ENCODE results near the gene ADRB1. TPM values are rescaled to one million over a fixed set of nuclear protein-coding genes. Genes with fewer than 3 reads are reported as not detected.

Gene ADRB1
- total RNA-seq, 1 donor, result 2.4 TPM

DNA sequence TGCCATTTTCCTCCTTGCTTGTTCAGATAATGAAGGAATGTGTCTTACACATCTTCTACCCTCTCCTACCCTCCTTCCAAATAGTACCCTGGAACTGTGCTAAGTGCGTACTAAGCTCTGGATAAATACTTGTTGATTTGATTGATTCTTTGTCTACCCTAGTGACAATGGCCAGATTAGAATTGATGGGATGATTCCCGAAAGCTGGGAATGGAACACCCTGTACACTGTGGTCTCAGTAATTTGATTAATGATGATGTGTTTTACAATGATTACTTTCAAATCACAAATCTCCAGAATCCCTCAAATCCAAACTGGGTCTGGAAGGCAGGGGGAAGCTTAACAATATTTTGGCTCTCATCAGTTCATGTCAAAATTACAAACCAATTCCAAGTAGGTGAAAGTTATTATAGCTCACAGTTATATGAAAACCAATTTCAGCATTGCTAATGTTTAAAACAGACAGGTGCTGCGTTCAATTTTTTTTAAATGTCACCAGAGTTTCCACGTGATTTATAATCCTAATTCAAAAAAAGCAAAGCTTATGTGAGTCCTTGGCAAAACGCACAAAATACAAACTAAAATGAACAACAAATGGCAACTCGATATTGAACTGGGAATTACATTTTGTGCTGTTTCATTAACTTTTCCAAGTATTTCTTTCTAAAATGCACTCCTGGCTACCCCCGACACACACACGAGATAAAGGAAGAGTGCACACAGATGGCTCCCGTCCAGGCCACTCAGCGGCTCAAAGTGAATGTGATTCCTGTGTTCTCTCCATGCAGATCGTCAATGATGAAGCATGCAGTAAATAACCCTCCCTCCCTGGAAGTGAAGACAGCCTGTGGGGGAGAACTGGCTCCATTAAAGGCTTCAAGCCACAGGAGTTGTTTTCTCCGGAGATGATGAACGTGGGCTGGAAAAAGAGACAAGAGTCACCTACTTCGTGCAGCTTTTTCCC, 21.7 kb upstream of the ADRB1 start:
- no peak overlapping the region for H3K4me3 ChIP-seq (ENCODE audit: low read length)
- H3K9me3 ChIP-seq (ENCODE audit: low read depth, low read length), result no peaks in the 10 kb centered on the region
- H3K27me3 ChIP-seq (ENCODE audit: insufficient read depth, low read length), result no peaks in the 10 kb centered on the region
- H3K4me1 ChIP-seq (ENCODE audit: insufficient read depth, low read length), result peaks cover 41% of the 10 kb centered on the region

GRCh38 chr10:114022766-114023597, 20.7 kb upstream of the ADRB1 start:
- H3K27me3 ChIP-seq (ENCODE audit: insufficient read depth, low read length), result no peaks in the 10 kb centered on the region
- H3K4me1 ChIP-seq (ENCODE audit: insufficient read depth, low read length), result peaks cover 41% of the 10 kb centered on the region
- no peak overlapping the region for H3K4me3 ChIP-seq (ENCODE audit: low read length)
- no peaks in the 10 kb centered on the region for H3K9me3 ChIP-seq (ENCODE audit: low read depth, low read length)

GRCh38 chr10:114024876-114025610, 18.6 kb upstream of the ADRB1 start:
- Histone ChIP-seq H3K4me3 (ENCODE audit: low read length) (no peak overlapping the region), H3K9me3 (ENCODE audit: low read depth, low read length) (no peaks in the 10 kb centered on the region), H3K27me3 (ENCODE audit: insufficient read depth, low read length) (no peaks in the 10 kb centered on the region), H3K4me1 (ENCODE audit: insufficient read depth, low read length) (peaks cover 41% of the 10 kb centered on the region)

- no peaks in the 10 kb centered on the region for H3K9me3 ChIP-seq (ENCODE audit: low read depth, low read length)
- no peak overlapping the region for H3K4me3 ChIP-seq (ENCODE audit: low read length)
- H3K27me3 ChIP-seq (ENCODE audit: insufficient read depth, low read length), result no peaks in the 10 kb centered on the region
- H3K4me1 ChIP-seq (ENCODE audit: insufficient read depth, low read length), result peaks cover 46% of the 10 kb centered on the region
Observed at GRCh38 chr10:114025611-114026130, 18.0 kb upstream of the ADRB1 start.

- no peaks in the 10 kb centered on the region for H3K9me3 ChIP-seq (ENCODE audit: low read depth, low read length)
- no peak overlapping the region for H3K4me3 ChIP-seq (ENCODE audit: low read length)
- H3K4me1 ChIP-seq (ENCODE audit: insufficient read depth, low read length), result peaks cover 43% of the 10 kb centered on the region
- no peaks in the 10 kb centered on the region for H3K27me3 ChIP-seq (ENCODE audit: insufficient read depth, low read length)
Observed at GRCh38 chr10:114026189-114027040, 17.3 kb upstream of the ADRB1 start.

GRCh38 chr10:114027041-114027394, 16.6 kb upstream of the ADRB1 start:
- no peaks in the 10 kb centered on the region for H3K27me3 ChIP-seq (ENCODE audit: insufficient read depth, low read length)
- H3K4me1 ChIP-seq (ENCODE audit: insufficient read depth, low read length), result peaks cover 41% of the 10 kb centered on the region
- H3K4me3 ChIP-seq (ENCODE audit: low read length), result no peak overlapping the region
- H3K9me3 ChIP-seq (ENCODE audit: low read depth, low read length), result no peaks in the 10 kb centered on the region

GRCh38 chr10:114027951-114028350, 15.7 kb upstream of the ADRB1 start:
- Histone ChIP-seq H3K27me3 (ENCODE audit: insufficient read depth, low read length) (no peaks in the 10 kb centered on the region), H3K4me3 (ENCODE audit: low read length) (no peak overlapping the region)

GRCh38 chr10:114028425-114028824, 15.2 kb upstream of the ADRB1 start:
- H3K27me3 ChIP-seq (ENCODE audit: insufficient read depth, low read length), result no peaks in the 10 kb centered on the region
- no peak overlapping the region for H3K4me3 ChIP-seq (ENCODE audit: low read length)
- peaks cover 41% of the 10 kb centered on the region for H3K4me1 ChIP-seq (ENCODE audit: insufficient read depth, low read length)
- no peaks in the 10 kb centered on the region for H3K9me3 ChIP-seq (ENCODE audit: low read depth, low read length)

More at GRCh38 chr10:114027951-114028350, 15.7 kb upstream of the ADRB1 start:
- no peaks in the 10 kb centered on the region for H3K9me3 ChIP-seq (ENCODE audit: low read depth, low read length)
- H3K4me1 ChIP-seq (ENCODE audit: insufficient read depth, low read length), result peaks cover 41% of the 10 kb centered on the region

DNA sequence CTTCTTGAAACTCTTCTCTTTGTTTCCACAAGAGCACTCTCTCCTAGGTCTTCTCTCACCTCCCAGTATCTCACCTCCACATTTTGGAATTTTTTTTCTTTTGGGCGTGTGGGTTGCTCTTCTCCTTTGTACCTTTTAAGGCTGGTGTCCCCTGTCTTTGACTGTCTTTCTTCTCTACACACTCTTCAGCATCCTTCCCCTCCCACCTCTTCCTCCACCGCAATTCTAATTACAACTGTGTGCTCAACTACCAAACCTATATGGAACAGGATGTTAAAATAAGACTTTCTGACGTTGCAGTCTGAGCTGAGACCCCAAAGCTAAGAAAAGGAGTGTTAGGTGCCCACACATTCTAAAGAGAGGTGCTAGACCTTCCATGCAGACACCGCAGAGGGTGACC, 14.0 kb upstream of the ADRB1 start:
- Histone ChIP-seq H3K4me3 (ENCODE audit: low read length) (no peak overlapping the region), H3K27me3 (ENCODE audit: insufficient read depth, low read length) (no peaks in the 10 kb centered on the region), H3K4me1 (ENCODE audit: insufficient read depth, low read length) (peaks cover 31% of the 10 kb centered on the region), H3K9me3 (ENCODE audit: low read depth, low read length) (no peaks in the 10 kb centered on the region)

GRCh38 chr10:114030140-114030539, 13.5 kb upstream of the ADRB1 start:
- H3K4me3 ChIP-seq (ENCODE audit: low read length), result no peak overlapping the region
- H3K4me1 ChIP-seq (ENCODE audit: insufficient read depth, low read length), result peaks cover 26% of the 10 kb centered on the region
- no peaks in the 10 kb centered on the region for H3K9me3 ChIP-seq (ENCODE audit: low read depth, low read length)
- no peaks in the 10 kb centered on the region for H3K27me3 ChIP-seq (ENCODE audit: insufficient read depth, low read length)

GRCh38 chr10:114031073-114031972, 12.3 kb upstream of the ADRB1 start:
- H3K4me1 ChIP-seq (ENCODE audit: insufficient read depth, low read length), result peaks cover 16% of the 10 kb centered on the region
- no peaks in the 10 kb centered on the region for H3K9me3 ChIP-seq (ENCODE audit: low read depth, low read length)
- no peak overlapping the region for H3K4me3 ChIP-seq (ENCODE audit: low read length)
- H3K27me3 ChIP-seq (ENCODE audit: insufficient read depth, low read length), result no peaks in the 10 kb centered on the region

- Histone ChIP-seq H3K27me3 (ENCODE audit: insufficient read depth, low read length) (peaks cover 11% of the 10 kb centered on the region), H3K9me3 (ENCODE audit: low read depth, low read length) (no peaks in the 10 kb centered on the region), H3K4me1 (ENCODE audit: insufficient read depth, low read length) (peaks cover 10% of the 10 kb centered on the region), H3K4me3 (ENCODE audit: low read length) (no peak overlapping the region)
Observed at GRCh38 chr10:114033566-114033965, 10.1 kb upstream of the ADRB1 start.

DNA sequence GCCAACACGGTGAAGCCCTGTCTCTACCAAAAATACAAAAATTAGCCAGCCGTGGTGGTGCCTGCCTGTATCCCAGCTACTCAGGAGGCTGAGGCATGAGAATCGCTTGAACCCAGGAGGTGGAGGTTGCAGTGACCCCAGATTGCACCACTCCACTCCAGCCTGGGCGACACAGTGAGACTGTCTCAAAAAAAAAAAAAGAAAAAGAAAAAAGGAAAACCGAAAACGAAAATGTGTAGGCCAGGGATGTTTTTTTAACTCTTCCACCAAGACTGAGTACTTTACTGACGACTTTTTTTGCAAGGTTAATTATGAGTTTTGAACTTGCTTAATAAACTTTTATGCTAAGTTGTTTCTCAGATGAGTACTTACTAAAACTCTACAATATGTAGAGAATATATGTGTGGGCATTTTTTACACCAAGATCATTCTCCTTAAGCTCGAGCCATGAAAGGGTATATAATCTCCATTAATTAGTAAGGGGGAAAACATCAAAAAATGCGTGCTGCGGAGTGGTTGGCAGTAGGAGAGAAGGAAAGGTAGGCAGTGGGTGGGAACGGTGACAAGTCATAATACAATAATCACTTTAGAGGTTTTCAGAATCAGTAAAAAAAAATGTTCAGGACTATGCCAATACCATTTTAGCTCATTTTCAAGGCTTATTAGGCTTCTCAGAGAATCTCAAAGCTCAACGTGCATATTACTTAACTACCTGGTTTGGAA, 8.6 kb upstream of the ADRB1 start:
- Histone ChIP-seq H3K9me3 (ENCODE audit: low read depth, low read length) (no peaks in the 10 kb centered on the region), H3K27me3 (ENCODE audit: insufficient read depth, low read length) (peaks cover 22% of the 10 kb centered on the region), H3K4me1 (ENCODE audit: insufficient read depth, low read length) (peaks cover 10% of the 10 kb centered on the region), H3K4me3 (ENCODE audit: low read length) (no peak overlapping the region)

Measured in mononuclear cell (primary cell).